Measurements from ENCODE around the gene UPF3A. TPM values are rescaled to one million over a fixed set of nuclear protein-coding genes. Genes with fewer than 3 reads are reported as not detected.

UPF3A gene
- total and polyA plus RNA-seq, 2 of the 4 experiments (the other 2 are of a cell fraction) = 11.7 to 51.6 TPM

DNA sequence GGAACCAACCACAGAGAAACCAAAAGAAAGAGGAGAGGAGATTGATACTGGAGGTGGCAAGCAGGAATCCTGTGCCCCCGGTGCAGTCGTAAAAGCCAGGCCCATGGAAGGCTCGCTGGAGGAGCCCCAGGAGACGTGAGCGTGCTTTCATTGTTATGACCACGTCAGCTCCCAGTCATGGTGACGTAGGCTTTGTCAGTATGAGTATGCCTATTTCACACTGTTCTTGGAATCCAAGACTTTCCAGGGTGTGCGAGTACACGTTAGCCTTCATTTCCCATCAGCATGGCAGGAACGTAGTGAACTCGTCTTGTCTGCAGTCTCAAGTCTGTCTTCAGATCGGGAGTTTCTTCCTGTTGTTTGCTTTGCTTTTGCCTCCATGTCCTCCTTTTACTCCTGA lies 17.5 kb downstream of the UPF3A start:
- H3K9me1 ChIP-seq (ENCODE audit: insufficient read depth, low read length) = peaks cover 3% of the 10 kb centered on the region; the same call in 1 of the 2 replicates
- no peak overlapping the region for H4K5ac ChIP-seq (ENCODE audit: low read depth, low read length)
- 98% methylated on average over 7 of the region's 12 CpGs; no CpG with 5 or more reads in 1 of the 2 experiments for WGBS, 2 experiments (ENCODE audit: extremely low coverage in 2 of 2, insufficient read length in 1 of 2)
- DNase-seq (no peak), ATAC-seq (ENCODE audit: low read depth) (no peak)
- H3K4me3 ChIP-seq (ENCODE audit: insufficient read depth, low read depth, low read length) = no peak overlapping the region
- intact Hi-C loops (cut with micrococcal nuclease) (no loop called here), dilution Hi-C loops (cut with HindIII; ENCODE audit: low sequenced_read_pairs, unreplicated experiment) (no loop called here), in situ Hi-C loops (cut with MboI; ENCODE audit: low sequenced_read_pairs) (no loop called here)
- ChIA-PET CTCF (no interaction called here), POLR2A (ENCODE audit: unreplicated experiment) (no interaction called here)
- H4K91ac ChIP-seq (ENCODE audit: insufficient read depth, low read depth, low read length) = no peak overlapping the region
- no TSS peak for BruUV-seq (replicated peaks)
- no peak overlapping the region for H2BK15ac ChIP-seq (ENCODE audit: low read depth, low read length)
- no peak overlapping the region for H3K4me2 ChIP-seq (ENCODE audit: low read depth, low read length)
- peaks cover 39% of the 10 kb centered on the region for H3K36me3 ChIP-seq (ENCODE audit: control insufficient read depth, insufficient read depth, low read length)
- no peak overlapping the region for H2AFZ ChIP-seq (replicated peaks; ENCODE audit: low read length, poor library complexity)
- no peak overlapping the region for H2BK120ac ChIP-seq (ENCODE audit: low read depth, low read length)
- no peak overlapping the region for H2AK5ac ChIP-seq (ENCODE audit: low read depth, low read length)
- H3K27ac ChIP-seq (ENCODE audit: insufficient read depth, low read length) = no peak overlapping the region
- no peak overlapping the region for H4K8ac ChIP-seq (ENCODE audit: low read depth in 2 of 2, low read length in 2 of 2)
- no peak overlapping the region for H2BK20ac ChIP-seq (ENCODE audit: low read depth, low read length)
- no peaks in the 10 kb centered on the region for H3K9me3 ChIP-seq (ENCODE audit: control insufficient read depth, insufficient read depth, low read length)
- no peaks in the 10 kb centered on the region for H3K27me3 ChIP-seq (ENCODE audit: control insufficient read depth, insufficient read depth, low read length)
- no peak for TF ChIP-seq NFE2L2 (IDR thresholded peaks at IDR 0.05; ENCODE audit: low read depth, low read length)
- TF ChIP-seq, protein P1, sequence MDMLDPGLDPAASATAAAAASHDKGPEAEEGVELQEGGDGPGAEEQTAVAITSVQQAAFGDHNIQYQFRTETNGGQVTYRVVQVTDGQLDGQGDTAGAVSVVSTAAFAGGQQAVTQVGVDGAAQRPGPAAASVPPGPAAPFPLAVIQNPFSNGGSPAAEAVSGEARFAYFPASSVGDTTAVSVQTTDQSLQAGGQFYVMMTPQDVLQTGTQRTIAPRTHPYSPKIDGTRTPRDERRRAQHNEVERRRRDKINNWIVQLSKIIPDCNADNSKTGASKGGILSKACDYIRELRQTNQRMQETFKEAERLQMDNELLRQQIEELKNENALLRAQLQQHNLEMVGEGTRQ (IDR thresholded peaks at IDR 0.05; ENCODE audit: low read depth, low read length) = no peak
- no peak overlapping the region for H3K18ac ChIP-seq (ENCODE audit: low read depth, low read length)
- no peak overlapping the region for H3K56ac ChIP-seq (ENCODE audit: extremely low read depth, insufficient read depth, low read length)
- H3K23ac ChIP-seq (ENCODE audit: low read depth, low read length) = no peak overlapping the region
- no peak overlapping the region for H3K14ac ChIP-seq (replicated peaks; ENCODE audit: low read depth, low read length)
- H3K4me1 ChIP-seq (ENCODE audit: control insufficient read depth, insufficient read depth, low read length) = no peaks in the 10 kb centered on the region
- peaks cover 13 to 42% of the 10 kb centered on the region in 2 experiments for H3K79me1 ChIP-seq (ENCODE audit: low read depth in 1 of 2, low read length in 2 of 2)
- H3K4ac ChIP-seq (ENCODE audit: low read depth, low read length) = no peak overlapping the region
- H2BK5ac ChIP-seq (ENCODE audit: low read depth, low read length, poor library complexity, severe bottlenecking) = no peak overlapping the region
- H2AK9ac ChIP-seq (replicated peaks; ENCODE audit: low read depth, low read length, poor library complexity) = no peak overlapping the region
- H3K9ac ChIP-seq (ENCODE audit: low read depth, low read length) = no peak overlapping the region
- no peaks in the 10 kb centered on the region; the same call in 1 of the 2 replicates for H4K20me1 ChIP-seq (ENCODE audit: insufficient read depth, low read length)
